Right renal pelvis (tissue), 4 donors: ENCODE results near the gene PRR20G. TPM values are rescaled to one million over a fixed set of nuclear protein-coding genes. Genes with fewer than 3 reads are reported as not detected.

Experiments used
- DNase-seq, 4 donors: peaks; one replicate each; pipeline ENCODE4 v3.0.0-alpha.2; 2013; ENCODE audit warnings: low read depth in 4 of 4, low spot score in 3 of 4, missing footprints in 1 of 4
- polyA plus RNA-seq, 4 donors: library from polyadenylated mRNA; unstranded; fragments of 120-200 nt; gene quantifications; one replicate each; pipeline ENCODE4 v1.2.1, GENCODE V29; 2013; ENCODE audit not compliant: insufficient read length in 4 of 4

PRR20G gene
- polyA plus RNA-seq, 4 donors: not detected

DNA sequence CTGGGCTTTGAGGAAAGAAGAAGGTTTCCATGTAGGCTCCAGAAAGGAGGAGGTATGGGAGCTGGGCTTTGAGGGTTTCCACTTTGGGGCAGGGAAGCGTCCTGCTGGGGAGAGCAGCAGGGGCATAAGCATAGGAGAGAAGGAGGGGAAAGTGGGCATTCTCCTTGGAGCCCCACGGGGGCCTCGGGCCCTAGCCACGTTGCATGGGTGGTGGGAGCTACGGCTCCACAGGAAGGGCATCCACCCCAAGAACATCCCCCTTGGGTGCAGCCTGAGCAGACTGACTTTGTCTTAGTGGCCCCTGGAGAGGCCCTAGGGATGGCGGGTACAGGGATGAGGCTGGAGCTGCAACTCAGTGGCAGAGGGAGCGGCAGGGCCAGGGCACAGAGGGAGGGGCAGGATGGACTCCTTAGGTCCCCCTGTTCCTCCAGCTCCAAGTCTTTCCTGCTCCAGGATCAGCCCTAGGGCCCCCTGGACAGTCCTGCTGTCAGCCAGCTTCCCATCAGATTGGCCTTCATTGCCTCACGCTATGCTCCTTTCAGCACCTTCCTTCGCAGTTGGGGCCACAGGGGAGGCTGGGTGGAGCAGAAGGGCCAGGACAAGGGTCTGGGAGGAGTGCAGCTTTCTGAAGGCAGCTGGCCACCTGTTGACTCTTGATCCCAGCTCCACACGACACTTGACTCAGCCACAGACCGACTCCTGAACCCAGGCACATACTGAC lies 22.9 kb downstream of the PRR20G start:
- no peak for DNase-seq

DNA sequence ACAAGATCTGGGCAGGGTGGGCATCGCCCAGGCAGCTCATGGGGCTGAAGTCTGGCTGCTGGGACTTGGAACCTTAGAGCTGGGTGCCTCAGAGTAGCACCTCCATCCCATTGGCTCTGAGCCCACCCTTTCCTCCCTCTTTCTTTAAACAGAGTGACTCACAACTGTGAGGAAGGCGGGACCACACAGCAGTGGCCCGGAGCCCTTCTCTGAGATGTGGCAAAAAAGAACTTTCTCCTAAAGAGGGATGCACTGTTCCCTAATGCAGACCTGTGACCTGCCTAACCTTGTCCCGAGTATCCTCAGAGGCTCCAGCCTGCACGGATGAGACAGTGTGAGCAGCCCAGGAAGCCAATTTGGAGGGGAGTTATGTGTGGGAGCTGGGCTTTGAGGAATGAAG lies 23.6 kb downstream of the PRR20G start:
- DNase-seq: no peak

DNA sequence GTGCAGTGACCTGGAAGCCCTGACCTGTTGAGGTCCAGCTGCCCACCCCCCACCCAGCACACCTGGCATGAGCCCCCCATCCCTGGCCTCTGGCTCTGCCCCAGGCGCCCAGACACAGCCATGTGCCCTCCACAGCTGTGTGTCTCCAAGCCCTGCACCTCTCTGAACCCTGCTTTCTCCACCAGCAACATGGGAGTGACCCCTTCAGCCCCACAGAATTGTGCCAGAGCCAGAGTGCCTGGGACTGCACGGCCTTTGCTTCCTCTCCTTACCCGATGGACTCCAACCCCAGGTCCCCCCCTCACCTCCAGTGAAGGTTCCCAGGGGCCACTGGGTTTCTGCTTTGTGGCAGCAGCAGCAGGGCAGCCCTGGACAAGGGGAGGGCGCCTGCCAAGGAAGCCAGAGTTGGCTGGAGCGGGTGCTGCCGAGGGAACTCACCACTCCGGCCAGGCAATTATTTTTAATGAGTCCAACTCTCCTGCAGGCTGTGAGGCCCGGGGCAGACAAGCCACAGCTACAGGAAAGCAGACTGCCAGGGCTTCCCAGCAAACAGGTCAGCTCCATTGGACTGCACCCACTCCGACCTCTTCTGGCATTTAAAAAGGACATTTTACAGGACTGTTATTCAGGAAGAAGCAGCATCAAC lies 24.1 kb downstream of the PRR20G start:
- no peak for DNase-seq

DNA sequence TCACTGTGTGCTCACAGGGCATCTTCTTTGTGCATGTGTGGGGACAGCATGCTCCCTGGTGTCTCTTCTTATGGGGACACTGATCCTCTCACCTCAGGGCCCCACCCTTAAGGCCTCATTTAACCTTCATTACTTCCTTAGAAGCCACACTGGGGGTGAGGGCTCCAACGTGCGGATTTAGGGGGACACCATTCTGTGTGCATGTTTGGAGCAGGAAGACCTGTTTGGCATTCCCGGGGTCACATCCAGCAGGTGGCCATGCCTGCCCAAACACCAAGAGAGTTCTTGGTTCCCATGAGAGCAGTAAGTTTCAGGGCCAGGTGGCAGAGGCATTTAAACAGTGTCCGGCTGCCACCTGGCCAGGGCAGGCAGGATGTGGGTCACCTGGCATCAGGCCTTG lies 24.8 kb downstream of the PRR20G start:
- DNase-seq: no peak

DNA sequence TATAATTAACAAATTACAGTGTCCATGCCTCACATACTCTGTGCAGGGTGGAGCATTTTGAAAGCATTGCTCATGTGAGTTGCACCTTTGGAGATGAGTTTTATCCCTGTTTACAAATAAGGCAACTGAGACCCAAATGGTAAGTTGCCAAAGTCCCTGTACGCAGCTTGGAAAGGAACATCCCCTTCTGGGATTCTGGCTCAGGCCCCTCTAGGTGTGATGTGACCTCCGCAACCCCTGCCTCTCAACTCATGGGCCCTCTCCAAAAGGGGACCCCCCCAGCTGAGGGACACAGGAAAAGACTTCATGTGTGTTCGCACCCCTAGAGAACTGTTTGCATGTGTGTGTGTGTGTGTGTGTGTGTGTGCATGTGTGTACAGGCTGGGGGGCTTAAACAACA lies 25.3 kb downstream of the PRR20G start:
- no peak for DNase-seq

DNA sequence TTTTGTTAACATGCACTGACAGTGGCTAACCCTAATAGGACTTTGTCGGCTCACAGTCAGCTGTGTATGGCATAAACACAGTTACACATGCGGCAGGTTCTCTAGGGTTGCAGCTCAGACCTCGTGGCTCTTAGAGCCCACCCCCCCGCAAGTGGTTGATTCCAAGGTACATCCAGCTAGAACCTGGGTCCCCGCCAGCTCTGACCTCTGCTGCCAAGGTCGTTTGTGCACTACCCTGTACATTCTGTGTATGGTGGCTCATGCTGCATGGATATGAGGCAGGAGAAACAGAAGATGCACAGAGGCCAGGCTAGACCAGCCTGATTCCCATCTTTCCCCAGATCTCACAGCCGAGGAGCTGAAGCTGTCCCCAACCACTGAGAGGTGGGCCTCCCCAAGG lies 25.9 kb downstream of the PRR20G start:
- no peak for DNase-seq

DNA sequence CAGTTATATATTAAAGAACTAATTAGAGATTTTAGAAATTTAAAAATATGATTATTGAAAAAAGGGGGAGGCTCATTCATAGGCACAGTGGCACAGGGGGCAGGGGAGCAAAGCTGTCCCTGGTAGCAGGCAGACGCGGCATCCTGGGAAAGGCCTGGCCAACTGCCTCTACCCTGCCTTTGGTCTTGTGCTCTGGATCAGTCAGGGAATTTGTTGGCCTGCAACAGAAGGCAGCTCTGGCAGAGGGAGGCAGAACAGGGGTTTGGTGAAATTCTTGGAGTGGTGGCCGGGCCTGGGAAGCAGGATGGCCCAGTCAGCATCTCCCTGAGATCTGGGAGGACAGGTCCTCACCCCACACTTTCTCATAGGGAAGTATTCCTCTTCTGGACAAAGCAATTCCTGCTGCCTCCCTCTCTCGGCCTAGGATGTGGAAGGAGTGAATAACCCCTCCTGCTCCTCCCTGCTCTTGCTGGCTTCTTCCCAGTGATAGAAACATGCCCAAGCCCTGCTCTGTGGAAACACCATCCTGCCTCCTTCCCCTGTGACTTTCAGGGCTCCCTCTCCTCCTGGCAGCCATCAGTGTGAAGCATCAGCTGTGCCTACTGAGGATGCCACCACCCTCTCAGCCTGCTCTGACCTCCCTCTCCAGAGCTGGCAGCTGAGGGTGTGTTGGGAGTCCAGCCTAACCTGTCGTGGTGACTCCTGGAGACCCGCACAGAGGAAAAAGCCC lies 26.9 kb downstream of the PRR20G start:
- no peak for DNase-seq

DNA sequence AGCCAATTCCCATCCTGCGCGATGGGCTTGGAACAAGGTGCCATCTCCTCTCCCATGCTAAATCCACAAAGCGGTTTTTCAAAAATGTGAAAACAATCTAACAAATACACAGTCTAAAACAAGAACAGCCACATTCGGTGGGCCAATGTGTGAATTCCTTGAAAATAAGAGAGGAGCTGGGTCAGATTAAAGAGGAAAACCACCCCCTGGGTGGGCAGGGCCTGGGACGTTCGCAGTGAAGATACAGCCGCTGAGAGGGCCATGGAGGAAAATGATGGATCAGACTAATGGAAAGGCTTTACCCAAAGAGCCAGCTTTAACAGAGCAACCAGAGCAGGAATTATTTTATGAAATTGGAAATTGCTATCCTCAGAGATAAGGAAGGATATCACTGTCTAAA lies 27.4 kb downstream of the PRR20G start:
- no peak for DNase-seq

DNA sequence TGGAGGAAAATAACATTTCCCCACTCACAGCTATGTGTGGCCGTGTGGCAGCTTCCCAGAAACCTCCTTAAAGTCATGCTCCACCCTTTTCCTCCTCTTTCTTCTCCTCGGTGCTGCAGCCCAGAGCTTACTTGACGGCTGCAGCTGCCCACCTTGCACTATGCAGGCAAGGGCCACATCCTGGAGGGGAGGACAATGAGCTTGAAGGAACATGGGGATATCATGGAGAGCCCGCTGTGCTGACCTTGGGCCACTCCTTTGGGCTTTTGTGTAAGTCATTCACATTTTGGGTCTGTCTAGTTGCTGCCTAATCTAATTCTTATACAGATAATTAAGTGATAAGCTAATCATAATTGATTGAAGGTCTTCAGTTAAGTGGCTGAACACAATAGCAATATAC lies 28.0 kb downstream of the PRR20G start:
- DNase-seq: no peak

DNA sequence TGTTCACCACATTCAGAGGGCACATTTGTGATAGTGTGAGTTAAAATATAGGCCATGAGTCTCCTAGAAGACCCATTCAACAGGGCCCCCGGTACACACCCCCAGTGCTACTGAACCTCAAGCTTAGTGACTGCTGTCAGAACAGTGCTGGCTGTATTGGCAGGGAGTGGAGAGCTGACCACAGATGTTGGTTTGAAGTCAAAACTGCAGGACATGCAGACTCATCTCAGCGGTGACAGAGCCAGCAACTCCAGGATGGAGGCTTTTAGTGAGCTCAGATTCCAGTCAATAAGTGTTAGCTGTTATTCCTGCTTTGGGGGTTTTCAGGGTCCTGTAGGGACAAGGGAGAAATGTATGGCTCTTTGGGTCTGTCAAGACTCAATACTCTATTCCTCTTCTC lies 29.1 kb downstream of the PRR20G start:
- no peak for DNase-seq

DNA sequence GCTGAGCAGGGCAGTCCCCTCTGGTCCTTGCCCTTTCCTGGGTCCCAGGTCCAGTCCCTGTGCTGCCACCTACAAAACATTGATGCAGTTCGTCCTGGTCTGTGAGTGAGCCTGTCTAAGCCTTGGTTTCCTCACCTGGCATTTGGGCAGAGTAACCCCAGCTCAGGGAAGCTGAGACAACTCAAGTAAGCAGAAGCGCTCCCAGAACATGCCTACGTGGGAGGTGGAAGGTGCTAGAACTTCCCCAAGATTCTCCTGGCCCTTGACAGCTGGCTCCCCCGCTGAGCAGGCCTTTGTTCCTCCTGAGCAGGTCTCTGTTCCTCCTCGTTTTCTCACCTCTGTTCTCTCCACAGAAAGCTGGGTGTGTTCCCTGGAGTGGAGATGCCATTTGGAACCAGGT lies 30.5 kb downstream of the PRR20G start:
- DNase-seq: no peak

DNA sequence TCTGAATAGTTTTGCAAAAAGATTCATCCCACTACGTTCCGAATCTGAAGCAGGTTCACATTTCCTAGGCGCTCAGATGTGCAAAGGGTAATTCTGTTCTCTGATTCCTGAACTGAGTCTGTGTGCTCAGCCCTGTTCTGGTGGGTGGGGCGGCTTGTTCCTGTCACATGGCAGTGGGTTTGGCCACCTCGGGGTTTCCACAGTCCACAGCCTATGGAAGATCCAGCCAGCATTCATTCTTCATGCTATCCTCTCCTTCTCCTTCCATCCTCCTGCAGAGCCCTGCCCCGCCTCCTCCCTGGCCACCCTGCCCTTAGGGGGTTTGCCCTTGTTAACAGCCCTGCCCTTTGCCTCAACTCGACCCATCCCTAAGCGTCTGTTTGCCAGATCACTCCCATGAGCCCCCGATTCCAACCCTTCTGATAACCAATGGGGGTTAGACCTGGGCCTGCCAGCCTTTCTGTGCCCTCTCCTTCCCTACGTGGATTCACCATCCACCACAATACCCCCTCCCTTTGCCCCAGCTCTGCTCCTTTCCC lies 31.0 kb downstream of the PRR20G start:
- DNase-seq: no peak

DNA sequence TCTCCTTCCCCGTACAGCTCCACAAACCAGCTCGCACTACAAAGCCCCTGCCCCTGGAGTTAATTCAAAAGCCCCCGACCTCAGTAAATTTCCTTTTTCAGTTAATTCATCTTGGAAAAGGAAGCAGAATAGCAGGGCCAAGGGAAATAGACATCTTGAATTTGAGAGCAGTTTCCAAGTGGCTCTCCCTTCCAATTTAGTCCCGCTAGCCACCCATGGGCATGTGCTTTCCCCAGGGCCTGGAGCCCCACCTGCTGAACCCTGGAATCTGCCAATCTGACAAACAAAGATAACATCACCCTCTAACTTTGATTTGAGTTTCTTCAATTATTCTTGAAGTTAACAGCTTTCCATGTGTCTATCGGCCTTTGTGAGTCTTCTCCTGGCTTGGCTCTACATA lies 31.7 kb downstream of the PRR20G start:
- no peak for DNase-seq

DNA sequence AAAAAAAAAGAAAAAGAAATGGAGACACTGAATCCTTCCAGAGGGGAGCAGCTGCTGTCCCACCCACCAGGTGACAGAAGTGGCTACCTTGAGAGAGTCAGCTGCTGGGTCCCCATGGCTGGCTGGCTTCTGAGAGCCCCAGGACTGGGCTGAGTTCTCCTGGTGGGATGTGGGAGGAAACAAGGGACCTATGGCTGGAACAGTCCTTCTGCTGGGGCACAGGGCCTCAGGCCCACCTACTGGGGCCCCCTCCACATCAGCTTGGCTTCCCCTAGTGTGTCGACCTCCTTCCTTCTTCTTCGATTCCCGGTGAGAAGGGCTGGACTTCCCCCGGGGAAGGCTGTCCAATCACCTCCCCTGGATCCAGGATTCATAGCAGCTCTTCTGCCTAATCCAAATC lies 32.3 kb downstream of the PRR20G start:
- DNase-seq: no peak

DNA sequence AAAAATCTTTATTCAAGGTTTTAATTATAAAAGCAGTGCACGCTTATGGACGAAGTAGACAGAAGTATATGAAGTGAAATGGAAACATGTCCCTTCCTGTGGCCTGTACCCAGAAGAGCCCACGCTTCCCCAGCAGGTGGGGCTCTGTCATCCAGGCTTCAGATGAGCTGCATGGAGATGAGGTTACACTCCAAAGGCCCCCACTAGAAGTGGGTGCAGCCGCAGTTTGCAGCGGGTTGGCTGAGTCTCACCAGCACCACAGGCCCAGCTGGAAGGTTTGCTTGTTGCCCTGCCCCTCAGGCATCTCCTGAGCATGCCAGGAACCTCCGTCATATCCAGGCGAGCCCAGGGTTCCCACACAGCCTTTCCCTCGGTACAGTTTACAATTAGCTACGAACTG lies 33.1 kb downstream of the PRR20G start:
- DNase-seq: no peak

DNA sequence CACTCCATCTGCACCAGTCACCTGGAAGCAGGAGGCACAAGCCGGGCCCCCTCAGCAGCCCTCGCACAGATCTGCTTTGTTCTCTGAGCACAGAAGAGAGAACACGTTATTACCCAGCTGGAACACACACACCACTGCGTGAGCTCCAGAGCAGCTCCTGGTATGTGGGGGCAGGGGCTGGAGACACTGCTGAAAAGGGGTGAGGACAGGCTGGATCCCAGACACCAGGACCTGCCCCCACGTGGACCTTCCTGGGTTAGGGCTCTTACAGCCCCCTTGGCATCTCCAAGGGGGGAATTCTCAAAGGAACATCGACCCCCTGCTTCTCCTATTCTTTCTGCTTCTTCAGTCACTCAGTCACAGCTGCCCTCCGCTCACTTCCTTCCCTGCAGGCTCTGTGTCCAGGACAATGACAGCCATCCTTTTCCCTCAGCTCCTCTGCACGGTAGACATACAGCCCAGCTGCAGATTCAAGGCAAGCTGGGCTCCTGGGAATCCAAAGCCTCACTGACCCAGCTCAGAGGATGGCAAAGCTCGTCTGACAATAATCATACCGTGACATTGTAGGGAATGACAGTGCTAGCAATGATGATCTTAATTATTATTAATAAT lies 33.7 kb downstream of the PRR20G start:
- DNase-seq: no peak

DNA sequence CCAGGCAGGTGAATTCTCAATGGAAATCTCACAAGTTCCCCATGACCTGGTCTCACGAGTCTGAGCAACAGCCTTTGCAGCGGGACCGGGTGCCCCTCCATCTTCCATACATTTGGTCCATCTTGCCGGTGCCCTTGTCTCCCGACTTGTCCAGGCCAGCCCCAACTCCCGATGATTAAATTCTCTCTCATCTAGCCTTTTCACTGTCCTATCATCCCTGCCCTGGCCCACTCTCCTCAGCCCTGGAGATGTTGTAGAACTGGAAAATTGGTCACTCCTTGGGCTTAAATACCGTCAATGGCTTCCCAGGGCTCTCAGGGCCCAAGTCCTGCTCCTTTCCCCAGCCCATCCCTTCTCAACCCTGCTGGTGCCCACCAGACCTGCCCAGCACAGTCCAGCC lies 34.4 kb downstream of the PRR20G start:
- DNase-seq: no peak

DNA sequence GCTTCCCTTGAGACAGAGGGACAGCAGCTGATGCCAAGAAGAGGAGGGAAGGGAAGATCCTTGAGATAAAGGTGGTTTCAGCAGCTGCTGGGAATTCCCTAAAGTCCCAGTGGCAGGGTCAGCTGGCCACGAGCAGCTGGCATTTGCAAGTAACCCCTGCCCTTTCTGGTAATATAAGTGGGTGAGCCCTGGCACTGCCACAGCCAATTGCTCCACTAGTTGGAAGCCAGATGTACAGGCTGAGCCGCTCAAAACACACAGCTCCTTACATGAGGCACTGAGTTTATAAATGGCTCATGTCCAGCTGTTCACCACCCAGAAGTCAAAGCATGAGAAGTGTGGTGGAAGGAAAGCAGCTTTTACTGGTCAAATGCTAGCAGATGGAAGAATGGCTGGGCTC lies 35.4 kb downstream of the PRR20G start:
- DNase-seq: no peak

DNA sequence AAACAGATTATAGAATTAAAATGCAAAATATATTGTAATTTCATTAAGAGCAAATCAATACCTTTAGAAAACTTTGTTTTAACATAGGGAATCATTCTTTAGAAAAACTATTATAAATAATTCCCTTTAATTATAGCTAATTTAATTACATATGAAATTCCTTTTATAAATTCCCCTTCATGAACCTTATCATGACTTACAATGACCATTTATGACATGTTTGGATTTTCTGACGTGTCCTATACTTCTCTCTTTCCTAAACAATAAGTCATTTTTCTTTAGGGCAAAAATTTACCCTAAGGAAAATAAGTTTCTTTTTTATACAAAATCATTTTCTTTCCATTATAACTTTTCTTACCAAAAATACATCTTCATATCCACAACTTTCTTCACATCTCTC lies 37.8 kb downstream of the PRR20G start:
- no peak for DNase-seq

DNA sequence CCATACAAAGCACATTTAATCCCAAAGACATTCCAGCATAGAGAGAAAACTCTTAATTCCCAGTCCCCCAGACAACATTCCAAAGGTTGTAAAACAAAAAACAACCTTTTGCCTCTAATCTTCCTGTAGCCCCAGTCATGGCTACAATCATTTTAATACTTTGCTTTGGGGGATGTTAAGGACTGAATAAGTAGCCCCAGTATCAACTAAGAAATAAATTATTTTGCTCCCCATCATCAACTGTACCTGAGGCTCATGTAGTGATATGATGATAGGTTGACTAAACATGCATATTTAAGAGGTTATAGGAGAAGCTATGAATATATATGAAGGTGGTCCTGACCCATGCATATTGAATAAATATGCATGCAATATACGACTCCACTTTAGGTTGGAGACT lies 40.6 kb downstream of the PRR20G start:
- DNase-seq: no peak

DNA sequence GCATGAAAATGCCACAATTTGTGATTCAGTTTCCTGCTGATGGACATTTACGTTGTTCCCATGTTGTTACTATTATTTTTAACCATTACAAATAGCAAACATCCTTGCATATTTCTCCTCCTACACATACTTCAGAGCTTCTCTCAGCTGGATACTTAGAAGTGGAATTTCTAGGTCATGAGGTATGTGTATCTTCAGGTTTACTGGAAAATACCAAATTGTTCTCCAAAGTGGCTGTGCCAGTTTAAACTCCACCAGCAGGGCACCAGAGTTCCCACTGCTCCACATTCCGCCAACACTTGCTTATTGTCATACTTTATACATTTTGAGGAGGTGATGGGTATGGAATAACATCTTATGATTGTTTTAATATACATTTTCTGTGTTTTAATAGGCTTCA lies 49.2 kb downstream of the PRR20G start:
- no peak for DNase-seq
